GM18951 (cell line): ENCODE measurements around the gene NPFFR1.
"Not testable (repeated sequence)": the region's sequence is repeated elsewhere in the genome, so short reads cannot be mapped to it uniquely, and the experiment has no call there.

Source experiments
- POLR2A ChIP-seq: IDR thresholded peaks from 4 replicates; pipeline ENCODE4 v1.6.1; 2011; ENCODE audit warnings: mild to moderate bottlenecking; ENCODE audit not compliant: insufficient read length, insufficient read depth; ENCODE audit errors: extremely low read depth
- in situ Hi-C: fragments of 300-500 bp; cut with MboI; formaldehyde crosslinking; loops from one replicate; pipeline ENCODE4 v1.12.0; 2022; ENCODE audit warnings: low sequenced_read_pairs, mixed read lengths, inconsistent platforms; ENCODE audit not compliant: unreplicated experiment

The NPFFR1 gene

DNA sequence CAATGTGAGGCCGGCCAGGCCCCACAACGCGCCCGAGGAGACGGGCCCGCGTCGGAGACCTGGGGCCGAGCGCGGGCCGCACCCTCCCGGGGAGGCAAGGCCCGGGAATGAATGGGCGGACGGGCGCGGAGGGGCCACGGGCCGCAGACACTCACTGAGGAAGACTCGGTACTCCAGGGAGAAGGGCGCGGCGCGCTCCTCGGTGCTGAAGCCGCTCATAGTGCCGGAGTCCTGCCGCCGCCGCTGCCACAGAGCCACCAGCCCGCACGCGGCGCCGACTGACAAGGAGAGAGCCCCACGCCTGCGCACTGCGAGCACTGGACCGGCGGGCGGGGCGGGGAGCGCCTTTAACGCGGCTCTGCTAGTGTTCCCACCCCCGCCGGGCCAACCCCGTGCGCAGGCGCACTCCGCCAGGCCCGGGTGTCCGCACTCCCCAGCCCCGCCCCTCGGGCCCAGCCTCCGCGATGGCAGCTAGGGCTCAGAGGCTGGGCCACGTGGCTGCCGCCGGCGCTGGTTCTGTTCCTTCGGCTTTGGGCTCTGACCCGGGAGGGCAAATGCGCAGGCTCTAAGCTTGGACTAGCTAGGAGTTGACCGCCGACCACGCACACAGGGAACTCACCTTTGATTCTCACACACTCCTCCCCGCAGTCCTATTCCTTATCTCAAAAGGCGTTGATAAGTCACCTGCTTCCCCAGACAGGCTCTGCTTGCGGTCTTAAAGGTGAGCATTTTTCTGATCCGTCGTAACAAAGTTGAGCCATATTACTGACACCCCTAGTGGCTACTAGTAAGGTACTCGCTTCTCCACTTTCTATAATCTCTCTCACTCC, 50.5 kb downstream of the NPFFR1 start, which contains the start of gene PPA1:
TSS of gene PPA1 (minus strand) at position 321 of the 830 bp plus-strand sequence. CDS start at position 219, 102 bp downstream.
- in situ Hi-C loops = loop anchor here (5.0 kb wide), 1 partner anchor 124 kb away; no protein-coding TSS in a partner anchor
- peak; percentile 98 for TF ChIP-seq POLR2A

DNA sequence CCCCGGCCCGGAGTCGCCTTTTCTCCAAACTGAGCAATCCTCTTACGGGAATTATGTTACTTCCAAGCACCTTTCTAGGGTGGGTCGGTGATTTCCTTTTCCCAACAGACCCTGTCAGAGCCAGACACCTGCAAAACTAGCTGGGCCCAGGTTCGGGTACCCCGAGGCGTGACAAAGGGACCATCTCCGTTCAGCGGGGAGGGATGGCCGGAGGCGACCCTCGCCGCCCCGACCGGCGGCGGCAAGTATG, 51.0 kb downstream of the NPFFR1 start:
- TF ChIP-seq POLR2A = no peak
- in situ Hi-C loops = loop anchor here (5.0 kb wide), 1 partner anchor 125 kb away; no protein-coding TSS in a partner anchor

- no peak for TF ChIP-seq POLR2A
- in situ Hi-C loops = loop anchor here (5.0 kb wide), 1 partner anchor 125 kb away; no protein-coding TSS in a partner anchor
Measured at GRCh38 chr10:70232155-70232858, 51.5 kb downstream of the NPFFR1 start.

- in situ Hi-C loops = no loop called here
- no peak for TF ChIP-seq POLR2A
Measured at GRCh38 chr10:70228491-70228890, 55.3 kb downstream of the NPFFR1 start.

DNA sequence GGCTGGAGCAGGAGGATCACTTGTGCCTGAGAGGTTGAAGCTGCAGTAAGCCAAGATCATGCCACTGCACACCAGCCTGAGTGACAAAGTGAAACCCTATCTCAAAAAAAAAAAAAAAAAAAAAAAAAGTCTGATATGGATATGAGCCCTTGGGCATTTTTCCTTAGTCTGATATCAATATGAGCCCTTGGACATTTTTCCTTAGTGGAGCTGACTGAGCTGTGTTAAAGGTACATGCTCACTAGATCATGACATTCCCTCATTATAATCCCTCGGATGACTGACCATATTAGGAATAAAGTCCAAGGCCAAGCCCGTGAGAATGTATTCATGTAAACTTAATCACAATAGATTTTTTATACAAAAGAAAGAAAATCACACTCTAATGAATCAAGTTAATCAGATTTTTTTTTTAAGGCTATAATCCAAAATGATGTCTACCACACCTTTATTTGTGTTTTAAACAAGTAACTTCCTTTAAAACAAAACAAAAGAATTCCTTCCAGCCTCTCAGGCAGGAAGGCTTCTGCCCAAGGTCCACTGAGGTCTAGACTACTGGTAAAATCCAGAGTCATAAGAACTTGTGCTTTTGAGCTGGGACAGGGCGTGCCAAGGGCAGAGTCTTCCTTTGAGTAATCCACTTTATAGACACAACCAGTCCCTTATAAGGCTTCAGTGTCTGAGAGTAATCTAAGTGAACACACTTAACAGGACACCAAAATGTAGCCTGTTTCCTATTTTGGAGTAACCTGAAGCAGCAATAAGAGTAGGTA, 56.1 kb downstream of the NPFFR1 start:
- no peak for TF ChIP-seq POLR2A
- in situ Hi-C loops = no loop called here

DNA sequence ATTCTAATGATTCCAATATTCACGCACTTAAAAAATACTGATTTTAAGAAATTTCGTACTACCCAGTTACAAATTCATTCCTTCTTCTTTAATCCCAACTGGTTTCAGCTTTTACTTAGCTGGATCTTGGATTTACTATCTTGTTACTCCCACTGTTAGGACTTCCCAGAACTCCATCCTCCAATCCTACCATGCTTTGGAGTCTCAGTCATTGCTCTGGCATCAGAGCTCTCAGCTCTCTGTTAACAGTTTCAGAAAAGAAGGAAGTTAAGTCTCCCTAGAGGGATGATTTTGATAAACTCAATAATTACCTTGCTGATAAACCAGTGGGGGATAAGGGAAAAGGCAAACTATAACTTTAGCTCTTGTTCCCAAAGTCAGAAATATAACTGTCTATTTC, 60.1 kb downstream of the NPFFR1 start:
- in situ Hi-C loops = no loop called here
- no peak for TF ChIP-seq POLR2A

DNA sequence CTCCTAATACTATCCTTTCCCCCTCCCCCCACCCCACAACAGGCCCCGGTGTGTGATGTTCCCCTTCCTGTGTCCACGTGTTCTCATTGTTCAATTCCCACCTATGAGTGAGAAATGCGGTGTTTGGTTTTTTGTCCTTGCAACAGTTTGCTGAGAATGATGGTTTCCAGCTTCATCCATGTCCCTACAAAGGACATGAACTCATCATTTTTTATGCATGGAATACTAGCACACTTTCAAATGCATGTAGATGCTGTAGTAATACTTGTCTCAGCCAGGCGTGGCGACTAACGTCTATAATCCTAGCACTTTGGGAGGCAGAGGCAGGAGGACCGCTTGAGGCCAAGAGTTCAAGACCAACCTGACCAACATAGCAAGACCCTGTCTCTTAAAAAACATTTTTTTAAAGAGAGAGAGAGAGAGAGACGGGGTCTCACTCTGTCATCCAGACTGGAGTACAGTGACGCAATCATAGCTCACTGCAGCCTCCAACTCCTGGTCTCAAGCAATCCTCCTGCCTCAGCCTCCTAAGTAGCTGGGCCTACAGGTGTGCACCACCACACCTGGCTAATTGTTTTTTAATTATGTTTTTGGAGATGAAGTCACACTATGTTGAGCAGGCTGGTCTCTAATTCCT, 60.9 kb downstream of the NPFFR1 start:
- in situ Hi-C loops = not testable (repeated sequence)

DNA sequence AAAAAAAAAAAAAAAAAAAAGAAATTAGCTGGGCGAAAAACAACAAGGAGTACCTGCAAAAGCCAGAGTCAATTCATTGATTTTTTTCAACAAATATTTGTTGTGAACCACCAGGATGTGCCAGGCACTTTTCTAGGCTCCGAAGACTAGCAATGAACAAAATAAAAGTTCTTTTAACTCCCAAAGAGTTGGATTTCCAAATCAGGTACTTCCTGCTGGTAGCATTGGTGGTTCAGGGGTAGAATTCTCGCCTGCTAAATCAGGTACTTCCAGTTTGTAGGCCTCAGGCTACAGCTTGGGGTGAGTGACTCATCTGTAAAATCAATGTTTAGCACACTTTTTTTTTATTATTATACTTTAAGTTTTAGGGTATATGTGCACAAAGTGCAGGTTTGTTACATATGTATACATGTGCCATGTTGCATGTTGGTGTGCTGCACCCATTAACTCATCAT, 61.4 kb downstream of the NPFFR1 start:
- no peak for TF ChIP-seq POLR2A
- in situ Hi-C loops = no loop called here

- no peak for TF ChIP-seq POLR2A
- in situ Hi-C loops = no loop called here
Measured at GRCh38 chr10:70221030-70221429, 62.8 kb downstream of the NPFFR1 start.

GRCh38 chr10:70212879-70213278, 70.9 kb downstream of the NPFFR1 start:
- in situ Hi-C loops = no loop called here
- no peak for TF ChIP-seq POLR2A

- TF ChIP-seq POLR2A = no peak
- in situ Hi-C loops = no loop called here
Measured at GRCh38 chr10:70212277-70212676, 71.5 kb downstream of the NPFFR1 start.

GRCh38 chr10:70206762-70207161, 77.0 kb downstream of the NPFFR1 start:
- no peak for TF ChIP-seq POLR2A
- in situ Hi-C loops = no loop called here

- no peak for TF ChIP-seq POLR2A
- in situ Hi-C loops = no loop called here
Measured at GRCh38 chr10:70201105-70201504, 82.7 kb downstream of the NPFFR1 start.
